HepG2 (cell line): ENCODE data around the gene ITIH2. TPM values are rescaled to one million over a fixed set of nuclear protein-coding genes. Genes with fewer than 3 reads are reported as not detected.

Source experiments
- ATAC-seq: fragments of 200-7000 bp; cut with Tn5 transposase; 3 replicates; pipeline ENCODE4 v1.9.1; 2020; ENCODE audit warnings: mild to moderate bottlenecking, moderate library complexity
- BruUV-seq: library from RNA; stranded (reverse); fragments of 400-500 nt; replicated peaks from 2 replicates; lab custom pipeline; 2021; lab: Mats Ljungman, UMichigan
- CTCF ChIA-PET: fragments of 300-600 bp; formaldehyde crosslinking; extraction: SDS; loops from one replicate; lab custom pipeline; 2021; ENCODE audit warnings: low total read pairs, inconsistent platforms, low intra/inter-chr PET ratio; lab: Yijun Ruan, JAX
- POLR2A ChIA-PET: fragments of 350-600 bp; sonication (Branson Sonifier 250); formaldehyde crosslinking; loops from one replicate; lab custom pipeline; 2020; ENCODE audit warnings: antibody characterized with exemption, inconsistent platforms; lab: Yijun Ruan, JAX
- DNase-seq: peaks from one replicate; pipeline ENCODE4 v3.0.0-alpha.2; 2015; ENCODE audit warnings: low spot score
- FAIRE-seq: peaks from 3 replicates; lab custom pipeline; 2011; peaks lifted over from hg19 to GRCh38; lab: Jason Lieb, UNC
- H2AFZ ChIP-seq: one replicate; pipeline ENCODE4 v1.6.1; 2011; ENCODE audit warnings: low read length, inconsistent platforms
- H3K27ac ChIP-seq: fragments of 300-600 bp; 3 replicates; pipeline ENCODE4 v1.8.0; 2011; ENCODE audit warnings: mixed run types, mild to moderate bottlenecking, mixed read lengths, low read length, inconsistent platforms; ENCODE audit not compliant: insufficient read depth; ENCODE audit errors: extremely low read length
- H3K27me3 ChIP-seq, 2 experiments: fragments of 200-600 bp in 1 of 2; 2 replicates in 1 of 2; 3 replicates in 1 of 2; pipeline versions ENCODE4 v1.6.0 to v1.8.0; 2011; ENCODE audit warnings: low read length in 2 of 2, mild to moderate bottlenecking in 2 of 2, moderate library complexity in 2 of 2, inconsistent platforms in 1 of 2; ENCODE audit not compliant: insufficient read depth in 2 of 2, control insufficient read depth in 1 of 2
- H3K36me3 ChIP-seq, 2 experiments: fragments of 200-600 bp in 1 of 2; replicated peaks in 1 of 2; 2 replicates in 1 of 2; 3 replicates in 1 of 2; pipeline versions ENCODE4 v1.5.1 to v1.8.0; 2011; ENCODE audit warnings: low read length in 2 of 2, inconsistent platforms in 1 of 2; ENCODE audit not compliant: insufficient read depth in 2 of 2, control insufficient read depth in 1 of 2
- H3K4me1 ChIP-seq: 2 replicates; pipeline ENCODE4 v1.5.1; 2012; ENCODE audit warnings: low read length, inconsistent platforms; ENCODE audit not compliant: insufficient read depth
- H3K4me2 ChIP-seq: 2 replicates; pipeline ENCODE4 v1.6.0; 2011; ENCODE audit warnings: low read depth, low read length, inconsistent platforms
- H3K4me3 ChIP-seq, 3 experiments: fragments of 200-600 bp in 1 of 3; sonication (generic), shearing (Covaris generic) in 1 of 3; replicated peaks in 1 of 3; 2 replicates each; pipeline ENCODE4 v1.5.1; 2011 to 2016; ENCODE audit warnings: low read length in 3 of 3, inconsistent platforms in 2 of 3, low read depth in 2 of 3, mild to moderate bottlenecking in 2 of 3, control low read depth in 1 of 3, mixed read lengths in 1 of 3; ENCODE audit not compliant: insufficient read depth in 1 of 3
- H3K79me2 ChIP-seq: one replicate; pipeline ENCODE4 v1.6.1; 2011; ENCODE audit warnings: low read length, inconsistent platforms; ENCODE audit not compliant: insufficient read depth
- H3K9ac ChIP-seq: 2 replicates; pipeline ENCODE4 v1.6.0; 2011; ENCODE audit warnings: mild to moderate bottlenecking, low read depth, low read length, inconsistent platforms; ENCODE audit not compliant: insufficient read depth
- H3K9me3 ChIP-seq: 2 replicates; pipeline ENCODE4 v1.5.1; 2012; ENCODE audit warnings: mild to moderate bottlenecking, low read length
- H4K20me1 ChIP-seq: 2 replicates; pipeline ENCODE4 v1.6.0; 2011; ENCODE audit warnings: inconsistent platforms, mild to moderate bottlenecking, low read length, moderate library complexity; ENCODE audit not compliant: insufficient read depth
- DNMT1 ChIP-seq: sonication (generic); formaldehyde crosslinking; IDR thresholded peaks from 2 replicates; pipeline ENCODE4 v1.5.1; 2020; ENCODE audit warnings: mild to moderate bottlenecking, missing genetic modification reagents
- FOSL1 ChIP-seq: sonication (generic); formaldehyde crosslinking; IDR thresholded peaks from 2 replicates; pipeline ENCODE4 v1.9.0; 2021; ENCODE audit warnings: missing genetic modification reagents, borderline replicate concordance
- NFE2 ChIP-seq: sonication (generic); formaldehyde crosslinking; IDR thresholded peaks from 2 replicates; pipeline ENCODE4 v1.4.0; 2020; ENCODE audit warnings: missing genetic modification reagents
- POLR2A ChIP-seq, 2 experiments: IDR thresholded peaks; 2 replicates each; pipeline ENCODE4 v1.6.1; 2011; ENCODE audit warnings: low read depth in 2 of 2, low read length in 2 of 2, mild to moderate bottlenecking in 1 of 2, moderate library complexity in 1 of 2; ENCODE audit not compliant: insufficient read depth in 1 of 2
- POLR2G ChIP-seq: fragments of 200-400 bp; formaldehyde crosslinking; IDR thresholded peaks from 2 replicates; pipeline ENCODE4 v1.6.1; 2018; ENCODE audit warnings: mild to moderate bottlenecking, low read depth, low read length, moderate library complexity
- RBFOX2 ChIP-seq: fragments of 200-400 bp; formaldehyde crosslinking; IDR thresholded peaks from 2 replicates; pipeline ENCODE4 v1.6.1; 2017; ENCODE audit warnings: low read depth, mild to moderate bottlenecking, low read length
- RBM22 ChIP-seq: fragments of 200-400 bp; formaldehyde crosslinking; optimal IDR thresholded peaks from 2 replicates; pipeline ENCODE3; 2017; ENCODE audit warnings: mild to moderate bottlenecking, low read length, moderate library complexity
- SSRP1 ChIP-seq: IDR thresholded peaks from 2 replicates; pipeline ENCODE4 v1.6.1; 2016; ENCODE audit warnings: control low read depth
- ZC3H4 ChIP-seq: sonication (generic); formaldehyde crosslinking; IDR thresholded peaks from 2 replicates; pipeline ENCODE4 v1.4.0; 2020; ENCODE audit warnings: missing genetic modification reagents, borderline replicate concordance
- ZFX ChIP-seq: sonication (generic); formaldehyde crosslinking; IDR thresholded peaks from 2 replicates; pipeline ENCODE4 v1.4.0; 2020; ENCODE audit warnings: mild to moderate bottlenecking, low read depth, missing genetic modification reagents, moderate library complexity
- ZNF230 ChIP-seq: sonication (generic); formaldehyde crosslinking; IDR thresholded peaks from 2 replicates; pipeline ENCODE4 v1.4.0; 2020; ENCODE audit warnings: mild to moderate bottlenecking, missing genetic modification reagents
- ZNF292 ChIP-seq: sonication (generic); formaldehyde crosslinking; IDR thresholded peaks from 2 replicates; pipeline ENCODE4 v1.8.1; 2022; ENCODE audit warnings: mild to moderate bottlenecking, low read depth, missing genetic modification reagents, borderline replicate concordance
- ZNF30 ChIP-seq: sonication (generic); formaldehyde crosslinking; IDR thresholded peaks from 2 replicates; pipeline ENCODE4 v1.5.0; 2020; ENCODE audit warnings: mild to moderate bottlenecking, missing genetic modification reagents
- ZNF33B ChIP-seq: sonication (generic); formaldehyde crosslinking; IDR thresholded peaks from 2 replicates; pipeline ENCODE4 v1.5.1; 2020; ENCODE audit warnings: mild to moderate bottlenecking, missing genetic modification reagents
- ZNF350 ChIP-seq: sonication (generic); formaldehyde crosslinking; IDR thresholded peaks from 2 replicates; pipeline ENCODE4 v1.4.0; 2020; ENCODE audit warnings: mild to moderate bottlenecking, low read depth, missing genetic modification reagents, borderline replicate concordance
- ZNF446 ChIP-seq: sonication (generic); formaldehyde crosslinking; IDR thresholded peaks from 2 replicates; pipeline ENCODE4 v1.5.0; 2020; ENCODE audit warnings: mild to moderate bottlenecking, missing genetic modification reagents
- ZNF546 ChIP-seq: sonication (generic); formaldehyde crosslinking; conservative IDR thresholded peaks from 2 replicates; pipeline ENCODE4 v1.8.1; 2023; ENCODE audit warnings: mild to moderate bottlenecking, missing genetic modification reagents
- ZNF839 ChIP-seq: sonication (generic); formaldehyde crosslinking; IDR thresholded peaks from 2 replicates; pipeline ENCODE4 v1.4.0; 2020; ENCODE audit warnings: missing genetic modification reagents, mild to moderate bottlenecking, borderline replicate concordance
- WGBS: methylation state at CpG from one replicate; pipeline ENCODE4 v1.1.6; 2017; ENCODE audit warnings: low lambda C conversion rate; 5-methylcytosine and 5-hydroxymethylcytosine counted together
- in situ Hi-C: cut with HindIII; loops from 2 replicates; pipeline ENCODE4 v1.10.0; 2017; ENCODE audit warnings: low pct_unique_long_range_greater_than_20kb; ENCODE audit not compliant: extremely low pct_ligation_motif_present
- intact Hi-C: fragments of 100-400 bp; cut with micrococcal nuclease; formaldehyde crosslinking; loops from one replicate; pipeline ENCODE4 v1.10.0; 2022; ENCODE audit not compliant: unreplicated experiment
- polyA plus RNA-seq, 8 experiments: library from polyadenylated mRNA; depleted of rRNA in 3 of 8; stranded (reverse) in 7 of 8; unstranded in 1 of 8; fragments of >200 nt; fragmentation: Illumina TruSeq in 4 of 8; extraction: Trizol in 4 of 8; gene quantifications; 2 replicates each; pipeline versions ENCODE4 v1.2.1 to v1.2.3, GENCODE V29; 2011 to 2016; ENCODE audit warnings: low read depth in 4 of 8, missing spikeins in 1 of 8, mixed read lengths in 1 of 8; ENCODE audit not compliant: insufficient read depth in 1 of 8
- total RNA-seq, 5 experiments: library from RNA; depleted of rRNA; stranded (reverse); fragments of >200 nt; fragmentation: Illumina TruSeq; extraction: Trizol; gene quantifications; 2 replicates each; pipeline ENCODE4 v1.2.3, GENCODE V29; 2016; ENCODE audit warnings: low read depth in 1 of 5

Gene ITIH2
- total and polyA plus RNA-seq, 2 of the 13 experiments (the other 11 are each of a cell fraction or from before 2014, with no cell fraction given), result 1,197 to 1,427 TPM

DNA sequence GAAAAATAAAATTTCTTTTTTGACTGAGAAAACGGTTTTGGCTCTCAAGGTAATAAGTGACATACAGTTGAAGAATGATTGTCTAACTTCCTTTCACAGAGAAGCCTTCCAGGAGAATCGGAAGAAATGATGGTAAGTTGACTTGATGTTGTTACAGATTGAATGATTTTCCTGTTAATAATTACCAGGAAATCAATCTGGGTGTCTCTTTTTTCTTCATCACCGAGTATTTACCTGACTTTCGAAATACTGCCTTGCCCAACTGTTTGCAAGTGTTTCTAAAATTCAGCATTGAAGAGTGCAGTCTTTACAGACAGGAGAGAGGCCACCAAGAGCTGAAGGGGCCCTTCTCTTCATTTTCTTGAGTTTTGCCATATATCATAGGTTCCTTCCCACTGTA is 4.0 kb downstream of the ITIH2 start (continued):
- TF ChIP-seq ZNF446 (CRISPR knock-in tag), result no peak
- TF ChIP-seq ZNF839 (CRISPR knock-in tag), result no peak
- TF ChIP-seq ZNF350 (CRISPR knock-in tag), result no peak
- no peak for TF ChIP-seq NFE2 (CRISPR knock-in tag)
- no peak for TF ChIP-seq FOSL1
- TF ChIP-seq ZNF33B (CRISPR knock-in tag), result no peak
- TF ChIP-seq ZNF230 (CRISPR knock-in tag), result peak; percentile 44; the same call in 1 of the 2 replicates
- no peak for TF ChIP-seq DNMT1 (CRISPR knock-in tag)
- no peak for TF ChIP-seq ZNF30 (CRISPR knock-in tag)

DNA sequence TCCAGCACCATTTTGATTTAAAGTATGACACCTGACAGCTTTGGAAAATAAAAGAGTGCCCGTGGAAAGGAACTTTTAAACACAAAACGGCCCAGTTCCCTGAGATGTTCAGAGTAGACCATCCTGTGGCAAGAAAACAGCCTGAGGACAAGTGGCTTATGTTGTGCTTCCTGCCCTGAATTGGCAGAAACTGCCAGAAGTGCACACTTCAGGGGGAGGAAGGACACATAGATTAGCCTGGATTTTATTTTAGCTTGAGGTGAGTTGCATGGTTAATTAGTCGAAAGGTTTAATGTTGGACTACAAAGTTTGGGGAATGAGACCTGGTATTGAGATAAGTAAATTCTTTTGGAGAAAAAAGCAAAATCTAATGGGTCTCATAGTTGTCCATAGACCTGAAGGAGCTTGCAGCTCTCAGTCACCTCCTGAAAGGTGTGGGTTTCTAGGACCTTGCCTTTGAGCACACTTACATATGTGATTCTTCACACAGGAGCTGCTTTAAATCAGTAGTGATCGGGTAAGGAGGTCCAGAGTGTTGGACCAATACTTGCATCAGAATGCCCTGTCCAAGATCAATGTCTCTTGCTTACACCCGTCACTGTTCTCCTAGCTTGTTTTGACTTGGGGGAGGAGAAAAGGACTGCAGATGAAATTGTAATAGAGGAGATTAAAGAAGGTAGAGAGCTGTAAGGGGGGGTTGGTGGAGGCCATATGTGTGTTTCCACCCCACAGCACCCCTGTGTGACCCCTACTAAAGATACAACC is 4.9 kb downstream of the ITIH2 start:
- H3K4me3 ChIP-seq, result peak overlapping the region; percentile 4 to 31 (median 4); a peak in 3 of 6 replicates
- DNase-seq (no peak), FAIRE-seq (no peak), ATAC-seq (no peak)
- H3K27ac ChIP-seq, result peak overlapping the region; percentile 98
- CTCF ChIA-PET, result interaction anchor here (1.6 kb wide), 1 partner anchor 21 kb away, joined by 5 read pairs; no protein-coding TSS in a partner anchor
- intact Hi-C loops, result loop anchor here (1.0 to 10.0 kb wide), 2 partner anchors 12 to 87 kb away; no protein-coding TSS in a partner anchor
- BruUV-seq, result no TSS peak
- TF ChIP-seq ZFX (CRISPR knock-in tag) (0 out of 2 replicates have a peak, but pooled peaks have one; percentile 20), RBM22 (peak; percentile 51), POLR2G (peak; percentile 43; the same call in 1 of the 2 replicates), POLR2A (IDR thresholded peaks at IDR 0.05; ENCODE audit: insufficient read depth in 1 of 2, low read depth in 2 of 2, low read length in 2 of 2) (peak in 1 of 2 experiments; percentile 8; a peak in 2 of 4 replicates), SSRP1 (CRISPR knock-in tag) (0 out of 2 replicates have a peak, but pooled peaks have one; percentile 28), ZC3H4 (peak; percentile 62; the same call in 1 of the 2 replicates), ZNF292 (CRISPR knock-in tag) (no peak), RBFOX2 (peak; percentile 81), ZNF546 (CRISPR knock-in tag) (no peak)
- no peak overlapping the region for H2AFZ ChIP-seq
- H3K36me3 ChIP-seq, result peaks cover 13 to 51% of the 10 kb centered on the region in 2 experiments; a peak in 4 of 5 replicates
- 70% methylated on average over 5 of the region's 5 CpGs for WGBS
- H3K4me1 ChIP-seq, result peaks cover 75% of the 10 kb centered on the region
- peak overlapping the region; percentile 87 for H3K4me2 ChIP-seq
- H3K27me3 ChIP-seq, result no peaks in the 10 kb centered on the region
- in situ Hi-C loops, result no loop called here
- POLR2A ChIA-PET, result interaction anchor here (1.1 to 10.9 kb wide), 13 partner anchors 10 to 183 kb away, joined by 3 to 359 read pairs (median 7); partner anchors contain the start of genes ATP5F1C and KIN
- H4K20me1 ChIP-seq, result no peaks in the 10 kb centered on the region; the same call in 1 of the 2 replicates
- peak overlapping the region; percentile 68 for H3K9ac ChIP-seq
- no peaks in the 10 kb centered on the region for H3K9me3 ChIP-seq
- peaks cover 64% of the 10 kb centered on the region for H3K79me2 ChIP-seq
